GM12878 (cell line): ENCODE data around the gene MAGI1. TPM values are rescaled to one million over a fixed set of nuclear protein-coding genes. Genes with fewer than 3 reads are reported as not detected.

Experiments used
- ATAC-seq: fragments of 200-7000 bp; cut with Tn5 transposase; 3 replicates; pipeline ENCODE4 v1.9.1; 2020; ENCODE audit warnings: mild to moderate bottlenecking, moderate library complexity
- BruUV-seq: library from RNA; stranded (reverse); fragments of 400-500 nt; replicated peaks from 2 replicates; lab custom pipeline; 2021; lab: Mats Ljungman, UMichigan
- CTCF ChIA-PET: fragments of 300-600 bp; sonication (Branson Sonifier 250); formaldehyde crosslinking; extraction: SDS; loops from one replicate; lab custom pipeline; 2021; ENCODE audit warnings: inconsistent platforms; lab: Yijun Ruan, JAX
- POLR2A ChIA-PET: fragments of 350-600 bp; formaldehyde crosslinking; extraction: SDS; loops from one replicate; lab custom pipeline; 2021; ENCODE audit warnings: inconsistent platforms; lab: Charles Lee
- RAD21 ChIA-PET: fragments of 300-600 bp; sonication (Branson Sonifier 250); formaldehyde crosslinking; loops from one replicate; lab custom pipeline; 2023; ENCODE audit warnings: antibody characterized with exemption; ENCODE audit not compliant: unreplicated experiment; lab: Charles Lee
- SMC1A ChIA-PET: fragments of 300-600 bp; sonication (Branson Sonifier 250); formaldehyde crosslinking; loops from one replicate; lab custom pipeline; 2023; ENCODE audit not compliant: unreplicated experiment, uncharacterized antibody; lab: Charles Lee
- DNase-seq: peaks from one replicate; pipeline ENCODE4 v3.0.0-alpha.2; 2011; ENCODE audit warnings: low read depth, low spot score
- FAIRE-seq: peaks from 3 replicates; lab custom pipeline; 2011; peaks lifted over from hg19 to GRCh38; lab: Jason Lieb, UNC
- H2AFZ ChIP-seq: 2 replicates; pipeline ENCODE4 v1.6.0; 2011; ENCODE audit warnings: low read depth, low read length, control low read depth; ENCODE audit not compliant: control insufficient read depth
- H3K27ac ChIP-seq: 2 replicates; pipeline ENCODE4 v1.5.1; 2011; ENCODE audit warnings: control low read depth; ENCODE audit not compliant: control insufficient read depth, insufficient read depth
- H3K27me3 ChIP-seq, 2 experiments: replicated peaks in 1 of 2; 2 replicates each; pipeline versions ENCODE4 v1.6.0 to v1.6.1; 2011; ENCODE audit warnings: low read length in 1 of 2; ENCODE audit not compliant: control insufficient read depth in 2 of 2, insufficient read depth in 2 of 2
- H3K36me3 ChIP-seq, 2 experiments: 2 replicates each; pipeline ENCODE4 v1.5.1; 2011; ENCODE audit warnings: low read length in 1 of 2; ENCODE audit not compliant: control insufficient read depth in 2 of 2, insufficient read depth in 2 of 2
- H3K4me1 ChIP-seq: 2 replicates; pipeline ENCODE4 v1.6.1; 2011; ENCODE audit warnings: mild to moderate bottlenecking, low read length, moderate library complexity, mixed read lengths; ENCODE audit not compliant: control insufficient read depth, insufficient read depth
- H3K4me2 ChIP-seq: 2 replicates; pipeline ENCODE4 v1.6.0; 2011; ENCODE audit warnings: control low read depth; ENCODE audit not compliant: control insufficient read depth, insufficient read depth
- H3K4me3 ChIP-seq: fragments of 200-600 bp; sonication (generic); 2 replicates; pipeline ENCODE4 v1.5.1; 2016
- H3K79me2 ChIP-seq: 2 replicates; pipeline ENCODE4 v1.6.0; 2011; ENCODE audit warnings: low read length; ENCODE audit not compliant: control insufficient read depth, insufficient read depth
- H3K9ac ChIP-seq: 2 replicates; pipeline ENCODE4 v1.8.0; 2011; ENCODE audit warnings: low read length, control low read depth, mixed read lengths; ENCODE audit not compliant: control insufficient read depth, insufficient read depth
- H3K9me3 ChIP-seq: replicated peaks from 3 replicates; pipeline ENCODE4 v1.5.1; 2011; ENCODE audit warnings: mild to moderate bottlenecking, low read length; ENCODE audit not compliant: control insufficient read depth, insufficient read depth
- H4K20me1 ChIP-seq: 2 replicates; pipeline ENCODE4 v1.6.0; 2011; ENCODE audit not compliant: control insufficient read depth, insufficient read depth
- BCL11A ChIP-seq: IDR thresholded peaks from 2 replicates; pipeline ENCODE4 v1.6.1; 2011; ENCODE audit warnings: low read depth, low read length
- BHLHE40 ChIP-seq, 2 experiments: fragments of 450-650 bp in 1 of 2; IDR thresholded peaks; 2 replicates each; pipeline ENCODE4 v1.6.1; 2011 to 2017; ENCODE audit warnings: low read depth in 2 of 2, borderline replicate concordance in 1 of 2, improper control_type of control experiment in 1 of 2, low read length in 1 of 2, mild to moderate bottlenecking in 1 of 2
- EP300 ChIP-seq, 2 experiments: fragments of 150-350 bp in 1 of 2; IDR thresholded peaks; 2 replicates each; pipeline ENCODE4 v1.6.1; 2011 to 2012; ENCODE audit warnings: low read depth in 2 of 2, low read length in 2 of 2, borderline replicate concordance in 1 of 2, improper control_type of control experiment in 1 of 2, inconsistent platforms in 1 of 2; ENCODE audit not compliant: control insufficient read depth in 1 of 2
- MEF2A ChIP-seq: IDR thresholded peaks from 2 replicates; pipeline ENCODE4 v1.6.1; 2011; ENCODE audit warnings: low read depth, mild to moderate bottlenecking, low read length, moderate library complexity; ENCODE audit not compliant: insufficient read depth
- NFIC ChIP-seq: IDR thresholded peaks from 2 replicates; pipeline ENCODE4 v1.6.1; 2012; ENCODE audit warnings: low read depth, mild to moderate bottlenecking, inconsistent platforms, low read length, moderate library complexity
- NFXL1 ChIP-seq: fragments of 450-650 bp; IDR thresholded peaks from 2 replicates; pipeline ENCODE4 v1.6.1; 2017; ENCODE audit warnings: antibody characterized with exemption, mild to moderate bottlenecking, borderline replicate concordance
- NR2C1 ChIP-seq: fragments of 450-650 bp; IDR thresholded peaks from 2 replicates; pipeline ENCODE4 v1.6.1; 2017; ENCODE audit warnings: antibody characterized with exemption, mild to moderate bottlenecking, moderate library complexity
- NR2C2 ChIP-seq: IDR thresholded peaks from 2 replicates; pipeline ENCODE4 v1.6.1; 2011; ENCODE audit warnings: borderline replicate concordance, low read depth; ENCODE audit not compliant: control insufficient read depth, insufficient read length
- SREBF2 ChIP-seq: IDR thresholded peaks from 2 replicates; pipeline ENCODE4 v1.6.1; 2012; ENCODE audit warnings: mild to moderate bottlenecking, low read length
- WRNIP1 ChIP-seq: IDR thresholded peaks from 2 replicates; pipeline ENCODE4 v1.6.1; 2011; ENCODE audit warnings: low read depth, low read length, improper control_type of control experiment, borderline replicate concordance
- YBX1 ChIP-seq: fragments of 450-650 bp; IDR thresholded peaks from 2 replicates; pipeline ENCODE4 v1.6.1; 2016; ENCODE audit warnings: antibody characterized with exemption
- ZBED1 ChIP-seq: IDR thresholded peaks from 2 replicates; pipeline ENCODE4 v1.6.1; 2016; ENCODE audit warnings: borderline replicate concordance
- ZBTB4 ChIP-seq: fragments of 450-650 bp; formaldehyde crosslinking; IDR thresholded peaks from 2 replicates; pipeline ENCODE4 v1.4.0; 2022; ENCODE audit warnings: mild to moderate bottlenecking, moderate library complexity
- WGBS: methylation state at CpG from one replicate; pipeline ENCODE4 v1.1.6; 2016; ENCODE audit warnings: low lambda C conversion rate; ENCODE audit not compliant: insufficient replicate concordance, insufficient coverage; ENCODE audit errors: missing lambda C conversion rate; 5-methylcytosine and 5-hydroxymethylcytosine counted together
- in situ Hi-C: fragments of 300-500 bp; cut with MboI; formaldehyde crosslinking; loops from 9 replicates; pipeline ENCODE4 v1.14.3; 2018; ENCODE audit warnings: mixed read lengths
- intact Hi-C: fragments of 100-400 bp; cut with micrococcal nuclease; formaldehyde crosslinking; loops from one replicate; pipeline ENCODE4 v1.14.2; 2022; ENCODE audit not compliant: unreplicated experiment
- polyA plus RNA-seq, 11 experiments: library from polyadenylated mRNA; depleted of rRNA in 4 of 11; unstranded in 6 of 11; stranded (reverse) in 5 of 11; fragments of >200 nt; fragmentation: Nextera tagmentation in 4 of 11; fragmentation: Illumina TruSeq in 1 of 11; extraction: Ambion mirVana in 4 of 11; extraction: Trizol in 1 of 11; gene quantifications; 1 replicate in 1 of 11; 2 replicates in 10 of 11; pipeline versions ENCODE4 v1.2.1 to v1.2.3, GENCODE V29; 2011 to 2016; ENCODE audit warnings: inconsistent platforms in 2 of 11, missing spikeins in 2 of 11, low read depth in 1 of 11
- total RNA-seq, 4 experiments: library from RNA; depleted of rRNA in 3 of 4; stranded (reverse); fragments of >200 nt in 3 of 4; fragmentation: Illumina TruSeq in 1 of 4; extraction: Trizol in 1 of 4; gene quantifications; 2 replicates each; pipeline versions ENCODE4 v1.2.1 to v1.2.3, GENCODE V29; 2013 to 2021
- TF ChIP-seq, protein P1 (sequence below): fragments of 450-650 bp; conservative IDR thresholded peaks from 2 replicates; pipeline ENCODE4 v1.6.1; 2017; ENCODE audit warnings: mild to moderate bottlenecking, moderate library complexity

Gene MAGI1
- total and polyA plus RNA-seq, 10 of the 15 experiments (the other 5 are each of a cell fraction or from before 2014, with no cell fraction given): 0.02 to 3.3 (median 0.29) TPM; not detected in 1

- Histone ChIP-seq H2AFZ (no peak overlapping the region), H3K9ac (no peak overlapping the region), H4K20me1 (no peaks in the 10 kb centered on the region), H3K4me1 (no peaks in the 10 kb centered on the region), H3K36me3 (no peaks in the 10 kb centered on the region), H3K27me3 (no peaks in the 10 kb centered on the region), H3K79me2 (no peaks in the 10 kb centered on the region), H3K27ac (no peak overlapping the region), H3K4me3 (no peak overlapping the region), H3K9me3 (no peaks in the 10 kb centered on the region), H3K4me2 (no peak overlapping the region)
- FAIRE-seq: no peak
- BruUV-seq: no TSS peak
- POLR2A ChIA-PET: interaction anchor here (0.6 kb wide), 1 partner anchor 1086 kb away, joined by 3 read pairs; no protein-coding TSS in a partner anchor
- intact Hi-C loops (no loop called here), in situ Hi-C loops (no loop called here)
- RAD21 ChIA-PET: no interaction called here
- CTCF ChIA-PET: interaction anchor here (0.7 kb wide), 1 partner anchor 70 kb away, joined by 3 read pairs; no protein-coding TSS in a partner anchor
- whole genome bisulfite sequencing: 39% methylated on average over 3 of the region's 3 CpGs
- no peak for DNase-seq
- SMC1A ChIA-PET: no interaction called here
- no peak for ATAC-seq
- no peak for TF ChIP-seq WRNIP1
- no peak for TF ChIP-seq EP300 (IDR thresholded peaks at IDR 0.05; ENCODE audit: borderline replicate concordance in 1 of 2, control insufficient read depth in 1 of 2, low read depth in 2 of 2, low read length in 2 of 2)
- no peak for TF ChIP-seq MEF2A
- no peak for TF ChIP-seq NFIC
- TF ChIP-seq, protein P1, sequence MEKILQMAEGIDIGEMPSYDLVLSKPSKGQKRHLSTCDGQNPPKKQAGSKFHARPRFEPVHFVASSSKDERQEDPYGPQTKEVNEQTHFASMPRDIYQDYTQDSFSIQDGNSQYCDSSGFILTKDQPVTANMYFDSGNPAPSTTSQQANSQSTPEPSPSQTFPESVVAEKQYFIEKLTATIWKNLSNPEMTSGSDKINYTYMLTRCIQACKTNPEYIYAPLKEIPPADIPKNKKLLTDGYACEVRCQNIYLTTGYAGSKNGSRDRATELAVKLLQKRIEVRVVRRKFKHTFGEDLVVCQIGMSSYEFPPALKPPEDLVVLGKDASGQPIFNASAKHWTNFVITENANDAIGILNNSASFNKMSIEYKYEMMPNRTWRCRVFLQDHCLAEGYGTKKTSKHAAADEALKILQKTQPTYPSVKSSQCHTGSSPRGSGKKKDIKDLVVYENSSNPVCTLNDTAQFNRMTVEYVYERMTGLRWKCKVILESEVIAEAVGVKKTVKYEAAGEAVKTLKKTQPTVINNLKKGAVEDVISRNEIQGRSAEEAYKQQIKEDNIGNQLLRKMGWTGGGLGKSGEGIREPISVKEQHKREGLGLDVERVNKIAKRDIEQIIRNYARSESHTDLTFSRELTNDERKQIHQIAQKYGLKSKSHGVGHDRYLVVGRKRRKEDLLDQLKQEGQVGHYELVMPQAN: no peak
- TF ChIP-seq ZBTB4 (CRISPR knock-in tag): no peak
- no peak for TF ChIP-seq SREBF2
- no peak for TF ChIP-seq BCL11A
- TF ChIP-seq BHLHE40 (IDR thresholded peaks at IDR 0.05; ENCODE audit: borderline replicate concordance in 1 of 2, low read depth in 2 of 2, low read length in 1 of 2): no peak
- TF ChIP-seq YBX1: no peak
- TF ChIP-seq NR2C1: no peak
- TF ChIP-seq NFXL1: no peak
- no peak for TF ChIP-seq ZBED1
- no peak for TF ChIP-seq NR2C2
These were observed 503.9 kb downstream of the MAGI1 start for GRCh38 chr3:65534805-65535204.
